Activated naive CD4-positive, alpha-beta T cell treated with anti-CD3 and anti-CD28 coated beads, Interleukin-2, amount 50 U/mL, for 24 hours (primary cell): Measurements from ENCODE around the gene ARMC8.

Experiments
- H3K27ac Mint-ChIP-seq: one replicate; pipeline ENCODE4 v1.8.0; 2021; ENCODE audit warnings: mild to moderate bottlenecking, mixed read lengths
- H3K27me3 Mint-ChIP-seq: one replicate; pipeline ENCODE4 v1.8.0; 2021; ENCODE audit warnings: mixed read lengths
- H3K36me3 Mint-ChIP-seq: one replicate; pipeline ENCODE4 v1.8.0; 2021; ENCODE audit warnings: mixed read lengths
- H3K4me1 Mint-ChIP-seq: one replicate; pipeline ENCODE4 v1.8.0; 2021; ENCODE audit warnings: mixed read lengths
- H3K4me3 Mint-ChIP-seq: one replicate; pipeline ENCODE4 v1.8.0; 2021; ENCODE audit warnings: mild to moderate bottlenecking, mixed read lengths
- H3K9me3 Mint-ChIP-seq: one replicate; pipeline ENCODE4 v1.8.0; 2021; ENCODE audit warnings: mixed read lengths

The ARMC8 gene

GRCh38 chr3:138186221-138186620 is 880 bp upstream of the ARMC8 start:
- H3K4me1 Mint-ChIP-seq = peaks cover 39% of the 10 kb centered on the region
- H3K27ac Mint-ChIP-seq = peak overlapping the region; percentile 36
- H3K36me3 Mint-ChIP-seq = peaks cover 3% of the 10 kb centered on the region

GRCh38 chr3:138186803-138187295 is 252 bp upstream of the ARMC8 start:
- Mint-ChIP-seq H3K27ac (peak overlapping the region; percentile 98), H3K27me3 (no peaks in the 10 kb centered on the region), H3K4me1 (peaks cover 45% of the 10 kb centered on the region), H3K9me3 (no peaks in the 10 kb centered on the region), H3K4me3 (peak overlapping the region; percentile 97), H3K36me3 (peaks cover 7% of the 10 kb centered on the region)

More at GRCh38 chr3:138186221-138186620, 880 bp upstream of the ARMC8 start:
- H3K27me3 Mint-ChIP-seq = no peaks in the 10 kb centered on the region
- no peaks in the 10 kb centered on the region for H3K9me3 Mint-ChIP-seq
- H3K4me3 Mint-ChIP-seq = peak overlapping the region; percentile 97

GRCh38 chr3:138188013-138188730 is 1.1 kb downstream of the ARMC8 start:
- Mint-ChIP-seq H3K27ac (peak overlapping the region; percentile 77), H3K4me3 (peak overlapping the region; percentile 97), H3K9me3 (no peaks in the 10 kb centered on the region), H3K27me3 (no peaks in the 10 kb centered on the region), H3K36me3 (peaks cover 7% of the 10 kb centered on the region), H3K4me1 (peaks cover 45% of the 10 kb centered on the region)

- Mint-ChIP-seq H3K36me3 (peaks cover 14% of the 10 kb centered on the region), H3K27ac (no peak overlapping the region), H3K4me1 (peaks cover 56% of the 10 kb centered on the region), H3K27me3 (no peaks in the 10 kb centered on the region), H3K9me3 (no peaks in the 10 kb centered on the region), H3K4me3 (no peak overlapping the region)
These were observed 8.4 kb downstream of the ARMC8 start for GRCh38 chr3:138195481-138195880.

GRCh38 chr3:138196023-138196422 is 8.9 kb downstream of the ARMC8 start:
- no peak overlapping the region for H3K4me3 Mint-ChIP-seq
- H3K27me3 Mint-ChIP-seq = no peaks in the 10 kb centered on the region
- H3K4me1 Mint-ChIP-seq = peaks cover 55% of the 10 kb centered on the region
- no peak overlapping the region for H3K27ac Mint-ChIP-seq
- peaks cover 14% of the 10 kb centered on the region for H3K36me3 Mint-ChIP-seq
- H3K9me3 Mint-ChIP-seq = no peaks in the 10 kb centered on the region

- no peak overlapping the region for H3K4me3 Mint-ChIP-seq
- no peaks in the 10 kb centered on the region for H3K9me3 Mint-ChIP-seq
- no peak overlapping the region for H3K27ac Mint-ChIP-seq
- peaks cover 56% of the 10 kb centered on the region for H3K4me1 Mint-ChIP-seq
- H3K36me3 Mint-ChIP-seq = peaks cover 13% of the 10 kb centered on the region
- H3K27me3 Mint-ChIP-seq = no peaks in the 10 kb centered on the region
These were observed 10.0 kb downstream of the ARMC8 start for GRCh38 chr3:138197058-138197457.

GRCh38 chr3:138197524-138197923 is 10.4 kb downstream of the ARMC8 start:
- no peaks in the 10 kb centered on the region for H3K27me3 Mint-ChIP-seq
- no peaks in the 10 kb centered on the region for H3K9me3 Mint-ChIP-seq
- H3K36me3 Mint-ChIP-seq = peaks cover 13% of the 10 kb centered on the region
- H3K27ac Mint-ChIP-seq = no peak overlapping the region
- peaks cover 59% of the 10 kb centered on the region for H3K4me1 Mint-ChIP-seq
- H3K4me3 Mint-ChIP-seq = no peak overlapping the region

- no peaks in the 10 kb centered on the region for H3K27me3 Mint-ChIP-seq
- peaks cover 80% of the 10 kb centered on the region for H3K4me1 Mint-ChIP-seq
- H3K36me3 Mint-ChIP-seq = peaks cover 19% of the 10 kb centered on the region
- H3K9me3 Mint-ChIP-seq = no peaks in the 10 kb centered on the region
- peak overlapping the region; percentile 80 for H3K27ac Mint-ChIP-seq
- no peak overlapping the region for H3K4me3 Mint-ChIP-seq
These were observed 12.8 kb downstream of the ARMC8 start for GRCh38 chr3:138199851-138200250.

- H3K9me3 Mint-ChIP-seq = no peaks in the 10 kb centered on the region
- no peak overlapping the region for H3K27ac Mint-ChIP-seq
- no peak overlapping the region for H3K4me3 Mint-ChIP-seq
- peaks cover 82% of the 10 kb centered on the region for H3K4me1 Mint-ChIP-seq
- H3K36me3 Mint-ChIP-seq = peaks cover 19% of the 10 kb centered on the region
- H3K27me3 Mint-ChIP-seq = no peaks in the 10 kb centered on the region
These were observed 13.3 kb downstream of the ARMC8 start for GRCh38 chr3:138200424-138200823.

GRCh38 chr3:138202945-138203701 is 16.0 kb downstream of the ARMC8 start:
- H3K4me3 Mint-ChIP-seq = no peak overlapping the region
- peaks cover 4% of the 10 kb centered on the region for H3K9me3 Mint-ChIP-seq
- peaks cover 80% of the 10 kb centered on the region for H3K4me1 Mint-ChIP-seq
- H3K27ac Mint-ChIP-seq = no peak overlapping the region
- H3K27me3 Mint-ChIP-seq = no peaks in the 10 kb centered on the region
- H3K36me3 Mint-ChIP-seq = peaks cover 15% of the 10 kb centered on the region

- Mint-ChIP-seq H3K4me3 (no peak overlapping the region), H3K27me3 (no peaks in the 10 kb centered on the region), H3K9me3 (peaks cover 4% of the 10 kb centered on the region), H3K36me3 (peaks cover 17% of the 10 kb centered on the region), H3K4me1 (peaks cover 79% of the 10 kb centered on the region), H3K27ac (no peak overlapping the region)
These were observed 16.8 kb downstream of the ARMC8 start for GRCh38 chr3:138203938-138204337.

- no peak overlapping the region for H3K4me3 Mint-ChIP-seq
- H3K27me3 Mint-ChIP-seq = no peaks in the 10 kb centered on the region
- H3K27ac Mint-ChIP-seq = no peak overlapping the region
- H3K4me1 Mint-ChIP-seq = peaks cover 76% of the 10 kb centered on the region
- H3K9me3 Mint-ChIP-seq = peaks cover 4% of the 10 kb centered on the region
- H3K36me3 Mint-ChIP-seq = peaks cover 17% of the 10 kb centered on the region
These were observed 18.4 kb downstream of the ARMC8 start for GRCh38 chr3:138205527-138205926.

GRCh38 chr3:138206196-138206595 is 19.1 kb downstream of the ARMC8 start:
- no peak overlapping the region for H3K4me3 Mint-ChIP-seq
- peaks cover 19% of the 10 kb centered on the region for H3K36me3 Mint-ChIP-seq
- H3K4me1 Mint-ChIP-seq = peaks cover 75% of the 10 kb centered on the region
- peaks cover 4% of the 10 kb centered on the region for H3K9me3 Mint-ChIP-seq
- H3K27me3 Mint-ChIP-seq = no peaks in the 10 kb centered on the region
- H3K27ac Mint-ChIP-seq = no peak overlapping the region

- Mint-ChIP-seq H3K36me3 (peaks cover 20% of the 10 kb centered on the region), H3K27me3 (no peaks in the 10 kb centered on the region), H3K4me3 (no peak overlapping the region), H3K9me3 (peaks cover 4% of the 10 kb centered on the region), H3K27ac (no peak overlapping the region), H3K4me1 (peaks cover 61% of the 10 kb centered on the region)
These were observed 23.4 kb downstream of the ARMC8 start for GRCh38 chr3:138210528-138210927.

GRCh38 chr3:138213398-138214085 is 26.4 kb downstream of the ARMC8 start:
- H3K27ac Mint-ChIP-seq = no peak overlapping the region
- H3K4me3 Mint-ChIP-seq = no peak overlapping the region
- H3K36me3 Mint-ChIP-seq = peaks cover 14% of the 10 kb centered on the region

More at GRCh38 chr3:138213398-138214085, 26.4 kb downstream of the ARMC8 start:
- no peaks in the 10 kb centered on the region for H3K9me3 Mint-ChIP-seq
- H3K4me1 Mint-ChIP-seq = peaks cover 59% of the 10 kb centered on the region
- no peaks in the 10 kb centered on the region for H3K27me3 Mint-ChIP-seq
